HepG2 (cell line): Measurements from ENCODE around the gene ZNF446. TPM values are rescaled to one million over a fixed set of nuclear protein-coding genes. Genes with fewer than 3 reads are reported as not detected.

Source experiments
- ATAC-seq: fragments of 200-7000 bp; cut with Tn5 transposase; 3 replicates; pipeline ENCODE4 v1.9.1; 2020; ENCODE audit warnings: mild to moderate bottlenecking, moderate library complexity
- BruUV-seq: library from RNA; stranded (reverse); fragments of 400-500 nt; replicated peaks from 2 replicates; lab custom pipeline; 2021; lab: Mats Ljungman, UMichigan
- CTCF ChIA-PET: fragments of 300-600 bp; formaldehyde crosslinking; extraction: SDS; loops from one replicate; lab custom pipeline; 2021; ENCODE audit warnings: low total read pairs, inconsistent platforms, low intra/inter-chr PET ratio; lab: Yijun Ruan, JAX
- POLR2A ChIA-PET: fragments of 350-600 bp; sonication (Branson Sonifier 250); formaldehyde crosslinking; loops from one replicate; lab custom pipeline; 2020; ENCODE audit warnings: antibody characterized with exemption, inconsistent platforms; lab: Yijun Ruan, JAX
- DNase-seq: peaks from one replicate; pipeline ENCODE4 v3.0.0-alpha.2; 2015; ENCODE audit warnings: low spot score
- FAIRE-seq: peaks from 3 replicates; lab custom pipeline; 2011; peaks lifted over from hg19 to GRCh38; lab: Jason Lieb, UNC
- H2AFZ ChIP-seq: one replicate; pipeline ENCODE4 v1.6.1; 2011; ENCODE audit warnings: low read length, inconsistent platforms
- H3K27ac ChIP-seq: fragments of 300-600 bp; 3 replicates; pipeline ENCODE4 v1.8.0; 2011; ENCODE audit warnings: mixed run types, mild to moderate bottlenecking, mixed read lengths, low read length, inconsistent platforms; ENCODE audit not compliant: insufficient read depth; ENCODE audit errors: extremely low read length
- H3K27me3 ChIP-seq, 2 experiments: fragments of 200-600 bp in 1 of 2; 2 replicates in 1 of 2; 3 replicates in 1 of 2; pipeline versions ENCODE4 v1.6.0 to v1.8.0; 2011; ENCODE audit warnings: low read length in 2 of 2, mild to moderate bottlenecking in 2 of 2, moderate library complexity in 2 of 2, inconsistent platforms in 1 of 2; ENCODE audit not compliant: insufficient read depth in 2 of 2, control insufficient read depth in 1 of 2
- H3K36me3 ChIP-seq, 2 experiments: fragments of 200-600 bp in 1 of 2; replicated peaks in 1 of 2; 2 replicates in 1 of 2; 3 replicates in 1 of 2; pipeline versions ENCODE4 v1.5.1 to v1.8.0; 2011; ENCODE audit warnings: low read length in 2 of 2, inconsistent platforms in 1 of 2; ENCODE audit not compliant: insufficient read depth in 2 of 2, control insufficient read depth in 1 of 2
- H3K4me1 ChIP-seq: 2 replicates; pipeline ENCODE4 v1.5.1; 2012; ENCODE audit warnings: low read length, inconsistent platforms; ENCODE audit not compliant: insufficient read depth
- H3K4me2 ChIP-seq: 2 replicates; pipeline ENCODE4 v1.6.0; 2011; ENCODE audit warnings: low read depth, low read length, inconsistent platforms
- H3K4me3 ChIP-seq, 3 experiments: fragments of 200-600 bp in 1 of 3; sonication (generic), shearing (Covaris generic) in 1 of 3; replicated peaks in 1 of 3; 2 replicates each; pipeline ENCODE4 v1.5.1; 2011 to 2016; ENCODE audit warnings: low read length in 3 of 3, inconsistent platforms in 2 of 3, low read depth in 2 of 3, mild to moderate bottlenecking in 2 of 3, control low read depth in 1 of 3, mixed read lengths in 1 of 3; ENCODE audit not compliant: insufficient read depth in 1 of 3
- H3K79me2 ChIP-seq: one replicate; pipeline ENCODE4 v1.6.1; 2011; ENCODE audit warnings: low read length, inconsistent platforms; ENCODE audit not compliant: insufficient read depth
- H3K9ac ChIP-seq: 2 replicates; pipeline ENCODE4 v1.6.0; 2011; ENCODE audit warnings: mild to moderate bottlenecking, low read depth, low read length, inconsistent platforms; ENCODE audit not compliant: insufficient read depth
- H3K9me3 ChIP-seq: 2 replicates; pipeline ENCODE4 v1.5.1; 2012; ENCODE audit warnings: mild to moderate bottlenecking, low read length
- H4K20me1 ChIP-seq: 2 replicates; pipeline ENCODE4 v1.6.0; 2011; ENCODE audit warnings: inconsistent platforms, mild to moderate bottlenecking, low read length, moderate library complexity; ENCODE audit not compliant: insufficient read depth
- BCL3 ChIP-seq: sonication (generic); formaldehyde crosslinking; IDR thresholded peaks from 2 replicates; pipeline ENCODE4 v1.5.1; 2020; ENCODE audit warnings: mild to moderate bottlenecking, missing genetic modification reagents, moderate library complexity
- KDM3A ChIP-seq: IDR thresholded peaks from 2 replicates; pipeline ENCODE4 v1.6.1; 2018; ENCODE audit warnings: low read depth, missing compliant biosample characterization
- MAFG ChIP-seq: sonication (generic); formaldehyde crosslinking; IDR thresholded peaks from 2 replicates; pipeline ENCODE4 v1.5.1; 2020; ENCODE audit warnings: mild to moderate bottlenecking, missing genetic modification reagents
- TFAP4 ChIP-seq: sonication (generic); IDR thresholded peaks from 2 replicates; pipeline ENCODE4 v1.6.1; 2016; ENCODE audit warnings: low read depth, borderline replicate concordance
- ZFP82 ChIP-seq: sonication (generic); formaldehyde crosslinking; IDR thresholded peaks from 2 replicates; pipeline ENCODE4 v1.5.1; 2020; ENCODE audit warnings: mild to moderate bottlenecking, missing genetic modification reagents, borderline replicate concordance
- ZNF10 ChIP-seq: sonication (generic); formaldehyde crosslinking; IDR thresholded peaks from 2 replicates; pipeline ENCODE4 v1.4.0; 2020; ENCODE audit warnings: mild to moderate bottlenecking, low read depth, missing genetic modification reagents, borderline replicate concordance
- ZNF350 ChIP-seq: sonication (generic); formaldehyde crosslinking; IDR thresholded peaks from 2 replicates; pipeline ENCODE4 v1.4.0; 2020; ENCODE audit warnings: mild to moderate bottlenecking, low read depth, missing genetic modification reagents, borderline replicate concordance
- ZNF503 ChIP-seq: sonication (generic); formaldehyde crosslinking; IDR thresholded peaks from 2 replicates; pipeline ENCODE4 v1.4.0; 2020; ENCODE audit warnings: missing genetic modification reagents
- ZNF543 ChIP-seq: sonication (generic); formaldehyde crosslinking; IDR thresholded peaks from 2 replicates; pipeline ENCODE4 v1.4.0; 2020; ENCODE audit warnings: mild to moderate bottlenecking, missing genetic modification reagents
- ZNF609 ChIP-seq: sonication (generic); formaldehyde crosslinking; IDR thresholded peaks from 2 replicates; pipeline ENCODE4 v1.4.0; 2020; ENCODE audit warnings: mild to moderate bottlenecking, missing genetic modification reagents, borderline replicate concordance
- ZNF670 ChIP-seq: sonication (generic); formaldehyde crosslinking; IDR thresholded peaks from 2 replicates; pipeline ENCODE4 v1.8.0; 2022; ENCODE audit warnings: mild to moderate bottlenecking, missing genetic modification reagents, borderline replicate concordance
- WGBS: methylation state at CpG from one replicate; pipeline ENCODE4 v1.1.6; 2017; ENCODE audit warnings: low lambda C conversion rate; 5-methylcytosine and 5-hydroxymethylcytosine counted together
- in situ Hi-C: cut with HindIII; loops from 2 replicates; pipeline ENCODE4 v1.10.0; 2017; ENCODE audit warnings: low pct_unique_long_range_greater_than_20kb; ENCODE audit not compliant: extremely low pct_ligation_motif_present
- intact Hi-C: fragments of 100-400 bp; cut with micrococcal nuclease; formaldehyde crosslinking; loops from one replicate; pipeline ENCODE4 v1.10.0; 2022; ENCODE audit not compliant: unreplicated experiment
- polyA plus RNA-seq, 8 experiments: library from polyadenylated mRNA; depleted of rRNA in 3 of 8; stranded (reverse) in 7 of 8; unstranded in 1 of 8; fragments of >200 nt; fragmentation: Illumina TruSeq in 4 of 8; extraction: Trizol in 4 of 8; gene quantifications; 2 replicates each; pipeline versions ENCODE4 v1.2.1 to v1.2.3, GENCODE V29; 2011 to 2016; ENCODE audit warnings: low read depth in 4 of 8, missing spikeins in 1 of 8, mixed read lengths in 1 of 8; ENCODE audit not compliant: insufficient read depth in 1 of 8
- total RNA-seq, 5 experiments: library from RNA; depleted of rRNA; stranded (reverse); fragments of >200 nt; fragmentation: Illumina TruSeq; extraction: Trizol; gene quantifications; 2 replicates each; pipeline ENCODE4 v1.2.3, GENCODE V29; 2016; ENCODE audit warnings: low read depth in 1 of 5

ZNF446 gene
- total and polyA plus RNA-seq, 2 of the 13 experiments (the other 11 are each of a cell fraction or from before 2014, with no cell fraction given), result 3.0 to 3.6 TPM

GRCh38 chr19:58511353-58512208 is 35.4 kb downstream of the ZNF446 start, which contains the start of gene SLC27A5 (continued):
- TF ChIP-seq ZNF503, result peak; percentile 57; the same call in 1 of the 2 replicates
- no peak for TF ChIP-seq MAFG (CRISPR knock-in tag)
- TF ChIP-seq TFAP4, result peak; percentile 81; the same call in 1 of the 2 replicates
- 0 out of 2 replicates have a peak, but pooled peaks have one; percentile 6 for TF ChIP-seq KDM3A (CRISPR knock-in tag)
- no peak for TF ChIP-seq ZNF10 (CRISPR knock-in tag)
- no peak; the same call in 1 of the 2 replicates for TF ChIP-seq ZNF350

GRCh38 chr19:58513213-58513693 is 37.1 kb downstream of the ZNF446 start:
- H3K4me3 ChIP-seq, result no peak overlapping the region; a peak in 1 of 6 replicates

More at GRCh38 chr19:58513213-58513693, 37.1 kb downstream of the ZNF446 start:
- no peak for ATAC-seq
- POLR2A ChIA-PET, result interaction anchor here (0.6 to 5.8 kb wide), 17 partner anchors 13 to 186 kb away, joined by 3 to 44 read pairs (median 4); partner anchors contain the start of genes TRIM28, UBE2M, ZNF324 and ZNF446
- peaks cover 18% of the 10 kb centered on the region for H3K79me2 ChIP-seq
- no peak for DNase-seq
- H4K20me1 ChIP-seq, result no peaks in the 10 kb centered on the region
- peaks cover 5 to 6% of the 10 kb centered on the region in 2 experiments; a peak in 4 of 5 replicates for H3K36me3 ChIP-seq
- FAIRE-seq, result no peak
- 0 out of 2 replicates have a peak, but pooled peaks have one; percentile 4 for TF ChIP-seq ZNF670
- TF ChIP-seq ZNF543 (CRISPR knock-in tag), result 0 out of 2 replicates have a peak, but pooled peaks have one; percentile 3
- 0 out of 2 replicates have a peak, but pooled peaks have one; percentile 61 for TF ChIP-seq ZFP82 (CRISPR knock-in tag)
- no peak for TF ChIP-seq BCL3
- TF ChIP-seq ZNF609 (CRISPR knock-in tag), result 0 out of 2 replicates have a peak, but pooled peaks have one; percentile 0
- TF ChIP-seq, all 625 proteins: peak for 4
- in situ Hi-C loops (no loop called here), intact Hi-C loops (no loop called here)
- 95% methylated on average over 4 of the region's 10 CpGs for WGBS
- Histone ChIP-seq H3K27me3 (no peaks in the 10 kb centered on the region; a peak in 1 of 5 replicates), H3K9ac (peak overlapping the region; percentile 33; the same call in 1 of the 2 replicates), H2AFZ (no peak overlapping the region), H3K27ac (peak overlapping the region; percentile 79), H3K4me1 (peaks cover 69% of the 10 kb centered on the region), H3K4me2 (no peak overlapping the region), H3K9me3 (no peaks in the 10 kb centered on the region)
- BruUV-seq, result no TSS peak
- CTCF ChIA-PET, result no interaction called here
